OCI-LY7 (cell line): ENCODE data around the gene ZNF512. TPM values are rescaled to one million over a fixed set of nuclear protein-coding genes. Genes with fewer than 3 reads are reported as not detected.

ENCODE experiments used
- BruUV-seq: library from RNA; stranded (reverse); fragments of 400-500 nt; replicated peaks from 2 replicates; lab custom pipeline; 2021; lab: Mats Ljungman, UMichigan
- CTCF ChIA-PET: fragments of 300-600 bp; sonication (Branson Sonifier 250); formaldehyde crosslinking; loops from one replicate; lab custom pipeline; 2022; ENCODE audit warnings: antibody characterized with exemption; ENCODE audit not compliant: unreplicated experiment; lab: Charles Lee
- POLR2A ChIA-PET: fragments of 300-600 bp; sonication (Branson Sonifier 250); formaldehyde crosslinking; loops from one replicate; lab custom pipeline; 2022; ENCODE audit warnings: antibody characterized with exemption; lab: Charles Lee
- DNase-seq: peaks from one replicate; pipeline ENCODE4 v3.0.0-alpha.2; 2015; ENCODE audit warnings: low spot score
- H2AFZ ChIP-seq: fragments of 200-600 bp; sonication (generic), shearing (Covaris generic); 2 replicates; pipeline ENCODE4 v1.6.1; 2014; ENCODE audit warnings: mild to moderate bottlenecking, antibody characterized with exemption, low read length, moderate library complexity
- H3K27ac ChIP-seq: fragments of 200-600 bp; sonication (generic); 2 replicates; pipeline ENCODE4 v1.5.1; 2014; ENCODE audit warnings: mixed run types, low read depth, mild to moderate bottlenecking, moderate library complexity, low read length, inconsistent platforms; ENCODE audit not compliant: poor library complexity, severe bottlenecking
- H3K36me3 ChIP-seq: fragments of 200-600 bp; sonication (generic); 2 replicates; pipeline ENCODE4 v1.6.1; 2014; ENCODE audit warnings: mild to moderate bottlenecking, antibody characterized with exemption, low read length, moderate library complexity, mixed read lengths; ENCODE audit not compliant: insufficient read depth
- H3K4me1 ChIP-seq: fragments of 200-600 bp; sonication (generic); 2 replicates; pipeline ENCODE4 v1.5.1; 2014; ENCODE audit warnings: mild to moderate bottlenecking, low read length; ENCODE audit not compliant: insufficient read depth, poor library complexity, severe bottlenecking
- H3K4me2 ChIP-seq: fragments of 200-600 bp; sonication (generic); 2 replicates; pipeline ENCODE4 v1.6.1; 2014; ENCODE audit warnings: mild to moderate bottlenecking, low read length
- H3K4me3 ChIP-seq: fragments of 200-600 bp; sonication (generic); 2 replicates; pipeline ENCODE4 v1.5.1; 2014; ENCODE audit warnings: mild to moderate bottlenecking, low read depth, low read length; ENCODE audit not compliant: poor library complexity, severe bottlenecking
- H3K79me2 ChIP-seq: fragments of 200-600 bp; sonication (generic); 2 replicates; pipeline ENCODE4 v1.6.1; 2016; ENCODE audit warnings: low read depth, mild to moderate bottlenecking, low read length, moderate library complexity, mixed read lengths; ENCODE audit not compliant: insufficient read depth
- H3K9me2 ChIP-seq: fragments of 200-600 bp; sonication (generic); 2 replicates; pipeline ENCODE4 v1.6.1; 2016; ENCODE audit warnings: mild to moderate bottlenecking, low read length, mixed read lengths; ENCODE audit not compliant: insufficient read depth
- H3K9me3 ChIP-seq: fragments of 200-600 bp; sonication (generic); 2 replicates; pipeline ENCODE4 v1.6.1; 2014; ENCODE audit warnings: mild to moderate bottlenecking, mixed run types, low read length, mixed read lengths
- H4K20me1 ChIP-seq: fragments of 200-600 bp; sonication (generic); 2 replicates; pipeline ENCODE4 v1.6.1; 2014; ENCODE audit warnings: mild to moderate bottlenecking, antibody characterized with exemption, low read length, moderate library complexity, mixed read lengths; ENCODE audit not compliant: insufficient read depth
- EZH2phosphoT487 ChIP-seq: fragments of 200-600 bp; sonication (generic); IDR thresholded peaks from 2 replicates; pipeline ENCODE4 v1.6.1; 2018; ENCODE audit warnings: low read depth, borderline replicate concordance, mild to moderate bottlenecking, mixed run types, antibody characterized with exemption, low read length, moderate library complexity, mixed read lengths
- intact Hi-C: fragments of 100-400 bp; cut with micrococcal nuclease; formaldehyde crosslinking; loops from one replicate; pipeline ENCODE4 v1.10.0; 2022; ENCODE audit not compliant: unreplicated experiment
- total RNA-seq, 2 experiments: library from RNA; depleted of rRNA in 1 of 2; stranded (reverse); fragments of >200 nt in 1 of 2; shearing (Covaris generic) in 1 of 2; gene quantifications; 2 replicates each; pipeline ENCODE4 v1.2.3, GENCODE V29; 2014 to 2022
- TF ChIP-seq, protein P1 (sequence below): fragments of 200-600 bp; sonication (generic); conservative IDR thresholded peaks from 2 replicates; pipeline ENCODE4 v1.5.1; 2014; ENCODE audit warnings: mild to moderate bottlenecking, antibody characterized with exemption, low read length, moderate library complexity, mixed read lengths

ZNF512 gene
- total RNA-seq, 2 experiments from 2014 or later: 40.7 to 57.8 TPM

GRCh38 chr2:27544143-27544821 is 38.6 kb upstream of the ZNF512 start:
- Histone ChIP-seq H3K4me1 (no peaks in the 10 kb centered on the region), H3K4me3 (no peak overlapping the region), H3K27ac (no peak overlapping the region), H3K4me2 (no peak overlapping the region), H4K20me1 (no peaks in the 10 kb centered on the region), H3K9me2 (no peaks in the 10 kb centered on the region), H3K36me3 (no peaks in the 10 kb centered on the region), H3K9me3 (no peaks in the 10 kb centered on the region), H2AFZ (no peak overlapping the region), H3K79me2 (no peaks in the 10 kb centered on the region)
- intact Hi-C loops: no loop called here
- TF ChIP-seq EZH2phosphoT487: no peak
- TF ChIP-seq, protein P1, sequence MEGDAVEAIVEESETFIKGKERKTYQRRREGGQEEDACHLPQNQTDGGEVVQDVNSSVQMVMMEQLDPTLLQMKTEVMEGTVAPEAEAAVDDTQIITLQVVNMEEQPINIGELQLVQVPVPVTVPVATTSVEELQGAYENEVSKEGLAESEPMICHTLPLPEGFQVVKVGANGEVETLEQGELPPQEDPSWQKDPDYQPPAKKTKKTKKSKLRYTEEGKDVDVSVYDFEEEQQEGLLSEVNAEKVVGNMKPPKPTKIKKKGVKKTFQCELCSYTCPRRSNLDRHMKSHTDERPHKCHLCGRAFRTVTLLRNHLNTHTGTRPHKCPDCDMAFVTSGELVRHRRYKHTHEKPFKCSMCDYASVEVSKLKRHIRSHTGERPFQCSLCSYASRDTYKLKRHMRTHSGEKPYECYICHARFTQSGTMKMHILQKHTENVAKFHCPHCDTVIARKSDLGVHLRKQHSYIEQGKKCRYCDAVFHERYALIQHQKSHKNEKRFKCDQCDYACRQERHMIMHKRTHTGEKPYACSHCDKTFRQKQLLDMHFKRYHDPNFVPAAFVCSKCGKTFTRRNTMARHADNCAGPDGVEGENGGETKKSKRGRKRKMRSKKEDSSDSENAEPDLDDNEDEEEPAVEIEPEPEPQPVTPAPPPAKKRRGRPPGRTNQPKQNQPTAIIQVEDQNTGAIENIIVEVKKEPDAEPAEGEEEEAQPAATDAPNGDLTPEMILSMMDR: no peak
- no peak for DNase-seq
- CTCF ChIA-PET: no interaction called here
- POLR2A ChIA-PET: no interaction called here
- BruUV-seq: no TSS peak

- H2AFZ ChIP-seq: no peak overlapping the region
- ChIA-PET POLR2A (interaction anchor here (0.6 kb wide), 1 partner anchor 469 kb away, joined by 3 read pairs; no protein-coding TSS in a partner anchor), CTCF (no interaction called here)
- no peaks in the 10 kb centered on the region for H3K36me3 ChIP-seq
- BruUV-seq: no TSS peak
- H3K9me3 ChIP-seq: no peaks in the 10 kb centered on the region
- H4K20me1 ChIP-seq: no peaks in the 10 kb centered on the region
- DNase-seq: no peak
- intact Hi-C loops: no loop called here
- no peaks in the 10 kb centered on the region for H3K79me2 ChIP-seq
- H3K9me2 ChIP-seq: no peaks in the 10 kb centered on the region
- H3K4me1 ChIP-seq: no peaks in the 10 kb centered on the region
- H3K27ac ChIP-seq: no peak overlapping the region
- TF ChIP-seq, protein P1: no peak
- TF ChIP-seq EZH2phosphoT487: no peak
- H3K4me3 ChIP-seq: no peak overlapping the region
- no peak overlapping the region for H3K4me2 ChIP-seq
Measured at GRCh38 chr2:27545348-27546141, 37.3 kb upstream of the ZNF512 start.

GRCh38 chr2:27549303-27549702 is 33.5 kb upstream of the ZNF512 start:
- H3K79me2 ChIP-seq: no peaks in the 10 kb centered on the region
- TF ChIP-seq EZH2phosphoT487: no peak
- TF ChIP-seq, protein P1: no peak
- H3K4me1 ChIP-seq: no peaks in the 10 kb centered on the region
- no TSS peak for BruUV-seq
- H2AFZ ChIP-seq: no peak overlapping the region
- ChIA-PET POLR2A (no interaction called here), CTCF (no interaction called here)
- H3K9me2 ChIP-seq: no peaks in the 10 kb centered on the region
- no peaks in the 10 kb centered on the region for H3K36me3 ChIP-seq
- H3K4me2 ChIP-seq: no peak overlapping the region
- no peaks in the 10 kb centered on the region for H4K20me1 ChIP-seq
- intact Hi-C loops: no loop called here
- H3K4me3 ChIP-seq: no peak overlapping the region
- H3K27ac ChIP-seq: no peak overlapping the region
- H3K9me3 ChIP-seq: no peaks in the 10 kb centered on the region
- no peak for DNase-seq
